GM23338 (cell line): ENCODE results near the gene NTN3. TPM values are rescaled to one million over a fixed set of nuclear protein-coding genes. Genes with fewer than 3 reads are reported as not detected.

Source experiments
- ATAC-seq: fragments of 200-7000 bp; cut with Tn5 transposase; 3 replicates; pipeline ENCODE4 v1.9.1; 2020
- DNase-seq: peaks from one replicate; pipeline ENCODE4 v3.0.0-alpha.2; 2015; ENCODE audit warnings: low spot score
- H2AFZ ChIP-seq: fragments of 200-600 bp; sonication (generic); 2 replicates; pipeline ENCODE4 v1.8.0; 2016; ENCODE audit warnings: antibody characterized with exemption, mild to moderate bottlenecking, moderate library complexity
- H3F3A ChIP-seq: fragments of 200-600 bp; sonication (generic); replicated peaks from 2 replicates; pipeline ENCODE4 v1.8.0; 2017; ENCODE audit warnings: antibody characterized with exemption, mixed run types, low read depth
- H3K27ac ChIP-seq: fragments of 200-600 bp; sonication (generic); 2 replicates; pipeline ENCODE4 v1.6.1; 2016; ENCODE audit warnings: low read depth
- H3K27me3 ChIP-seq: fragments of 200-600 bp; sonication (generic); 2 replicates; pipeline ENCODE4 v1.8.0; 2016; ENCODE audit warnings: mild to moderate bottlenecking, mixed run types, moderate library complexity; ENCODE audit not compliant: insufficient read depth
- H3K36me3 ChIP-seq: fragments of 200-600 bp; sonication (generic); 2 replicates; pipeline ENCODE4 v1.8.0; 2016; ENCODE audit warnings: mild to moderate bottlenecking; ENCODE audit not compliant: insufficient read depth
- H3K4me1 ChIP-seq: fragments of 200-600 bp; sonication (generic); 2 replicates; pipeline ENCODE4 v1.8.0; 2016; ENCODE audit warnings: mild to moderate bottlenecking, moderate library complexity; ENCODE audit not compliant: insufficient read depth
- H3K4me2 ChIP-seq: fragments of 200-600 bp; sonication (generic); 2 replicates; pipeline ENCODE4 v1.7.1; 2017; ENCODE audit warnings: mixed run types
- H3K4me3 ChIP-seq: fragments of 200-600 bp; sonication (generic); 2 replicates; pipeline ENCODE4 v1.6.1; 2016; ENCODE audit warnings: mixed run types
- H3K79me2 ChIP-seq: fragments of 200-600 bp; sonication (generic); replicated peaks from 2 replicates; pipeline ENCODE4 v1.8.0; 2017; ENCODE audit warnings: mild to moderate bottlenecking; ENCODE audit not compliant: insufficient read depth
- H3K9me2 ChIP-seq: fragments of 200-600 bp; sonication (generic); 2 replicates; pipeline ENCODE4 v1.8.0; 2017; ENCODE audit not compliant: insufficient read depth
- H4K20me1 ChIP-seq: fragments of 200-600 bp; sonication (generic); replicated peaks from 2 replicates; pipeline ENCODE4 v1.8.0; 2017; ENCODE audit warnings: mild to moderate bottlenecking; ENCODE audit not compliant: insufficient read depth
- H3K27ac Mint-ChIP-seq: 2 replicates; pipeline ENCODE4 v1.8.0; 2020; ENCODE audit warnings: inconsistent platforms, mild to moderate bottlenecking, moderate library complexity, mixed read lengths
- H3K27me3 Mint-ChIP-seq: 3 replicates; pipeline ENCODE4 v1.8.0; 2022; ENCODE audit warnings: low read depth, mild to moderate bottlenecking, moderate library complexity, mixed read lengths, inconsistent platforms; ENCODE audit not compliant: insufficient read depth, poor library complexity
- H3K36me3 Mint-ChIP-seq: 3 replicates; pipeline ENCODE4 v1.8.0; 2021; ENCODE audit warnings: low read depth, mild to moderate bottlenecking, inconsistent platforms, moderate library complexity, mixed read lengths
- H3K4me1 Mint-ChIP-seq: 3 replicates; pipeline ENCODE4 v1.8.0; 2020; ENCODE audit warnings: mild to moderate bottlenecking, inconsistent platforms, mixed read lengths
- H3K4me3 Mint-ChIP-seq: 3 replicates; pipeline ENCODE4 v1.8.0; 2021; ENCODE audit warnings: moderate library complexity, mild to moderate bottlenecking, inconsistent platforms, mixed read lengths
- H3K9me3 Mint-ChIP-seq: 3 replicates; pipeline ENCODE4 v1.8.0; 2020; ENCODE audit warnings: moderate library complexity, mild to moderate bottlenecking, inconsistent platforms, mixed read lengths
- CREB1 ChIP-seq: fragments of 250-450 bp; sonication (Bioruptor Pico); IDR thresholded peaks from 2 replicates; pipeline ENCODE4 v1.5.0; 2020; ENCODE audit warnings: low read depth, mild to moderate bottlenecking, moderate library complexity
- EZH2 ChIP-seq: fragments of 200-600 bp; sonication (generic); IDR thresholded peaks from one replicate; pipeline ENCODE4 v1.8.0; 2017; ENCODE audit warnings: antibody characterized with exemption, mild to moderate bottlenecking, low read depth; ENCODE audit not compliant: unreplicated experiment
- EZH2phosphoT487 ChIP-seq: fragments of 200-600 bp; sonication (generic); IDR thresholded peaks from one replicate; pipeline ENCODE4 v1.8.1; 2018; ENCODE audit warnings: antibody characterized with exemption; ENCODE audit not compliant: unreplicated experiment
- JUNB ChIP-seq: IDR thresholded peaks from one replicate; pipeline ENCODE4 v1.6.1; 2016; ENCODE audit warnings: antibody characterized with exemption; ENCODE audit not compliant: unreplicated experiment
- NANOG ChIP-seq: IDR thresholded peaks from 2 replicates; pipeline ENCODE4 v1.6.1; 2016; ENCODE audit warnings: antibody characterized with exemption, borderline replicate concordance
- POLR2AphosphoS5 ChIP-seq: IDR thresholded peaks from 2 replicates; pipeline ENCODE4 v1.6.1; 2016; ENCODE audit warnings: antibody characterized with exemption, low read depth
- STAT1 ChIP-seq: IDR thresholded peaks from one replicate; pipeline ENCODE4 v1.6.1; 2016; ENCODE audit warnings: antibody characterized with exemption; ENCODE audit not compliant: unreplicated experiment
- ZNF114 ChIP-seq: fragments of 250-450 bp; sonication (Bioruptor Pico); IDR thresholded peaks from 2 replicates; pipeline ENCODE4 v1.5.0; 2020; ENCODE audit warnings: mild to moderate bottlenecking, moderate library complexity
- ZNF331 ChIP-seq: fragments of 250-450 bp; sonication (Bioruptor Pico); IDR thresholded peaks from 2 replicates; pipeline ENCODE4 v1.5.0; 2020; ENCODE audit warnings: low read depth, mild to moderate bottlenecking, moderate library complexity
- polyA plus RNA-seq: library from polyadenylated mRNA; unstranded; fragments of >200 nt; fragmentation: Nextera tagmentation; extraction: Ambion mirVana; gene quantifications from 2 replicates; pipeline ENCODE4 v1.2.1, GENCODE V29; 2016
- total RNA-seq: library from RNA; depleted of rRNA; stranded (reverse); fragments of >200 nt; shearing (Covaris generic); gene quantifications from 2 replicates; pipeline ENCODE4 v1.2.3, GENCODE V29; 2014
- TF ChIP-seq, protein P1 (sequence below): fragments of 250-450 bp; sonication (Bioruptor Pico); IDR thresholded peaks from 2 replicates; pipeline ENCODE4 v1.5.0; 2020; ENCODE audit warnings: mild to moderate bottlenecking, moderate library complexity
- TF ChIP-seq, protein P2 (sequence below): IDR thresholded peaks from one replicate; pipeline ENCODE4 v1.6.1; 2018; ENCODE audit warnings: antibody characterized with exemption; ENCODE audit not compliant: unreplicated experiment
- TF ChIP-seq, protein P3 (sequence below), 2 experiments: fragments of 200-600 bp in 1 of 2; sonication (generic) in 1 of 2; conservative IDR thresholded peaks; 2 replicates each; pipeline versions ENCODE4 v1.5.1 to v1.6.1; 2016 to 2017; ENCODE audit warnings: antibody characterized with exemption in 2 of 2, low read depth in 2 of 2, mild to moderate bottlenecking in 2 of 2, moderate library complexity in 1 of 2
- TF ChIP-seq, protein P4 (sequence below): IDR thresholded peaks from 2 replicates; pipeline ENCODE4 v1.6.1; 2016; ENCODE audit warnings: antibody characterized with exemption

The NTN3 gene
- total and polyA plus RNA-seq, 2 experiments from 2014 or later = 0.10 to 1.7 TPM

DNA sequence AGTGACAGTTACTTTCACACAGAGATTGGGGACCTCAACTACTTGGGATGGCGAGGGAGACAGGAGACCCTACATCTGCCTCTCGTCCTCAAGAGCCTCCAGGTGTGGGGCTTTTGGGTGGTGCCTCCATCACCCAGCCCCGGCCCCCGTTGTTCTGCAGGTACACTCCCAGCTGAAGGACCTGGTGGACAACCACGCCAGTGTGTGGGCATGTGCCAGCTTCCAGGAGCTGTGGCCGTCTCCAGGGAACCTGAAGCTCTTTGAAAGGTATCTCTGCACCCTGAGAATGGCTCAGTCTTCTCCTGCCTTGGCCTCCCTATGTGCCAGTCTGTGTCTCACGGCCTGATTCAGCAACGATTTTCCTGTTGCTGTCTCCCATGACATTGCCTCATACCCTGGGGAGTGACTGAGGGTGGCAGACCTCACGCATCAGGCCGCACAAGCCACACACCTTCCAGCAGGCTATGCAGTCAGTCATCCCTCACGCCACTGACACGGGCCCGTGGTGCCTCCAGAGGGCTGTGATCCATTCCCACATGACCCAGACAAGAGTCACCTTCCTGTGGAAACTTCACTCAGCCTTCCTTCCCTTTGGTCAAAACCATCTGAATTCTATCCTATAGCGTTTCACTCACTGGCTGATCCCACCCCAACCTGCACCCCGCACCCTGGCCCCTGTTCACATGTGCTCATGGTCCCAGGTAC lies 38.1 kb upstream of the NTN3 start:
- Mint-ChIP-seq H3K9me3 (no peaks in the 10 kb centered on the region; the same call in 2 of the 3 replicates), H3K4me1 (peaks cover 16% of the 10 kb centered on the region), H3K27me3 (peaks cover 17% of the 10 kb centered on the region), H3K27ac (no peak overlapping the region), H3K36me3 (peaks cover 73% of the 10 kb centered on the region), H3K4me3 (no peak overlapping the region)
- Histone ChIP-seq H3K27me3 (no peaks in the 10 kb centered on the region), H3F3A (0 out of 2 replicates have a peak, but pooled peaks cover 14% of the 10 kb centered on the region), H4K20me1 (peaks cover 26% of the 10 kb centered on the region), H3K4me1 (peaks cover 11% of the 10 kb centered on the region; the same call in 1 of the 2 replicates), H3K9me2 (no peaks in the 10 kb centered on the region), H3K36me3 (peaks cover 29% of the 10 kb centered on the region), H3K27ac (no peak overlapping the region), H3K4me3 (no peak overlapping the region), H2AFZ (no peak overlapping the region), H3K4me2 (no peak overlapping the region), H3K79me2 (peaks cover 27% of the 10 kb centered on the region)
- DNase-seq = no peak
- ATAC-seq = no peak
- TF ChIP-seq EZH2 (no peak), EZH2phosphoT487 (no peak), CREB1 (CRISPR knock-in tag) (no peak), JUNB (no peak), ZNF114 (no peak), STAT1 (no peak), POLR2AphosphoS5 (no peak), ZNF331 (CRISPR knock-in tag) (no peak), NANOG (no peak)
- TF ChIP-seq, protein P1, sequence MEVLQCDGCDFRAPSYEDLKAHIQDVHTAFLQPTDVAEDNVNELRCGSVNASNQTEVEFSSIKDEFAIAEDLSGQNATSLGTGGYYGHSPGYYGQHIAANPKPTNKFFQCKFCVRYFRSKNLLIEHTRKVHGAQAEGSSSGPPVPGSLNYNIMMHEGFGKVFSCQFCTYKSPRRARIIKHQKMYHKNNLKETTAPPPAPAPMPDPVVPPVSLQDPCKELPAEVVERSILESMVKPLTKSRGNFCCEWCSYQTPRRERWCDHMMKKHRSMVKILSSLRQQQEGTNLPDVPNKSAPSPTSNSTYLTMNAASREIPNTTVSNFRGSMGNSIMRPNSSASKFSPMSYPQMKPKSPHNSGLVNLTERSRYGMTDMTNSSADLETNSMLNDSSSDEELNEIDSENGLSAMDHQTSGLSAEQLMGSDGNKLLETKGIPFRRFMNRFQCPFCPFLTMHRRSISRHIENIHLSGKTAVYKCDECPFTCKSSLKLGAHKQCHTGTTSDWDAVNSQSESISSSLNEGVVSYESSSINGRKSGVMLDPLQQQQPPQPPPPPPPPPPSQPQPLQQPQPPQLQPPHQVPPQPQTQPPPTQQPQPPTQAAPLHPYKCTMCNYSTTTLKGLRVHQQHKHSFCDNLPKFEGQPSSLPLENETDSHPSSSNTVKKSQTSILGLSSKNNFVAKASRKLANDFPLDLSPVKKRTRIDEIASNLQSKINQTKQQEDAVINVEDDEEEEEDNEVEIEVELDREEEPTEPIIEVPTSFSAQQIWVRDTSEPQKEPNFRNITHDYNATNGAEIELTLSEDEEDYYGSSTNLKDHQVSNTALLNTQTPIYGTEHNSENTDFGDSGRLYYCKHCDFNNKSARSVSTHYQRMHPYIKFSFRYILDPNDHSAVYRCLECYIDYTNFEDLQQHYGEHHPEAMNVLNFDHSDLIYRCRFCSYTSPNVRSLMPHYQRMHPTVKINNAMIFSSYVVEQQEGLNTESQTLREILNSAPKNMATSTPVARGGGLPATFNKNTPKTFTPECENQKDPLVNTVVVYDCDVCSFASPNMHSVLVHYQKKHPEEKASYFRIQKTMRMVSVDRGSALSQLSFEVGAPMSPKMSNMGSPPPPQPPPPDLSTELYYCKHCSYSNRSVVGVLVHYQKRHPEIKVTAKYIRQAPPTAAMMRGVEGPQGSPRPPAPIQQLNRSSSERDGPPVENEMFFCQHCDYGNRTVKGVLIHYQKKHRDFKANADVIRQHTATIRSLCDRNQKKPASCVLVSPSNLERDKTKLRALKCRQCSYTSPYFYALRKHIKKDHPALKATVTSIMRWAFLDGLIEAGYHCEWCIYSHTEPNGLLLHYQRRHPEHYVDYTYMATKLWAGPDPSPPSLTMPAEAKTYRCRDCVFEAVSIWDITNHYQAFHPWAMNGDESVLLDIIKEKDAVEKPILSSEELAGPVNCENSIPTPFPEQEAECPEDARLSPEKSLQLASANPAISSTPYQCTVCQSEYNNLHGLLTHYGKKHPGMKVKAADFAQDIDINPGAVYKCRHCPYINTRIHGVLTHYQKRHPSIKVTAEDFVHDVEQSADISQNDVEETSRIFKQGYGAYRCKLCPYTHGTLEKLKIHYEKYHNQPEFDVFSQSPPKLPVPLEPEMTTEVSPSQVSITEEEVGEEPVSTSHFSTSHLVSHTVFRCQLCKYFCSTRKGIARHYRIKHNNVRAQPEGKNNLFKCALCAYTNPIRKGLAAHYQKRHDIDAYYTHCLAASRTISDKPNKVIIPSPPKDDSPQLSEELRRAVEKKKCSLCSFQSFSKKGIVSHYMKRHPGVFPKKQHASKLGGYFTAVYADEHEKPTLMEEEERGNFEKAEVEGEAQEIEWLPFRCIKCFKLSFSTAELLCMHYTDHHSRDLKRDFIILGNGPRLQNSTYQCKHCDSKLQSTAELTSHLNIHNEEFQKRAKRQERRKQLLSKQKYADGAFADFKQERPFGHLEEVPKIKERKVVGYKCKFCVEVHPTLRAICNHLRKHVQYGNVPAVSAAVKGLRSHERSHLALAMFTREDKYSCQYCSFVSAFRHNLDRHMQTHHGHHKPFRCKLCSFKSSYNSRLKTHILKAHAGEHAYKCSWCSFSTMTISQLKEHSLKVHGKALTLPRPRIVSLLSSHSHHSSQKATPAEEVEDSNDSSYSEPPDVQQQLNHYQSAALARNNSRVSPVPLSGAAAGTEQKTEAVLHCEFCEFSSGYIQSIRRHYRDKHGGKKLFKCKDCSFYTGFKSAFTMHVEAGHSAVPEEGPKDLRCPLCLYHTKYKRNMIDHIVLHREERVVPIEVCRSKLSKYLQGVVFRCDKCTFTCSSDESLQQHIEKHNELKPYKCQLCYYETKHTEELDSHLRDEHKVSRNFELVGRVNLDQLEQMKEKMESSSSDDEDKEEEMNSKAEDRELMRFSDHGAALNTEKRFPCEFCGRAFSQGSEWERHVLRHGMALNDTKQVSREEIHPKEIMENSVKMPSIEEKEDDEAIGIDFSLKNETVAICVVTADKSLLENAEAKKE (CRISPR knock-in tag) = no peak
- TF ChIP-seq, protein P2, sequence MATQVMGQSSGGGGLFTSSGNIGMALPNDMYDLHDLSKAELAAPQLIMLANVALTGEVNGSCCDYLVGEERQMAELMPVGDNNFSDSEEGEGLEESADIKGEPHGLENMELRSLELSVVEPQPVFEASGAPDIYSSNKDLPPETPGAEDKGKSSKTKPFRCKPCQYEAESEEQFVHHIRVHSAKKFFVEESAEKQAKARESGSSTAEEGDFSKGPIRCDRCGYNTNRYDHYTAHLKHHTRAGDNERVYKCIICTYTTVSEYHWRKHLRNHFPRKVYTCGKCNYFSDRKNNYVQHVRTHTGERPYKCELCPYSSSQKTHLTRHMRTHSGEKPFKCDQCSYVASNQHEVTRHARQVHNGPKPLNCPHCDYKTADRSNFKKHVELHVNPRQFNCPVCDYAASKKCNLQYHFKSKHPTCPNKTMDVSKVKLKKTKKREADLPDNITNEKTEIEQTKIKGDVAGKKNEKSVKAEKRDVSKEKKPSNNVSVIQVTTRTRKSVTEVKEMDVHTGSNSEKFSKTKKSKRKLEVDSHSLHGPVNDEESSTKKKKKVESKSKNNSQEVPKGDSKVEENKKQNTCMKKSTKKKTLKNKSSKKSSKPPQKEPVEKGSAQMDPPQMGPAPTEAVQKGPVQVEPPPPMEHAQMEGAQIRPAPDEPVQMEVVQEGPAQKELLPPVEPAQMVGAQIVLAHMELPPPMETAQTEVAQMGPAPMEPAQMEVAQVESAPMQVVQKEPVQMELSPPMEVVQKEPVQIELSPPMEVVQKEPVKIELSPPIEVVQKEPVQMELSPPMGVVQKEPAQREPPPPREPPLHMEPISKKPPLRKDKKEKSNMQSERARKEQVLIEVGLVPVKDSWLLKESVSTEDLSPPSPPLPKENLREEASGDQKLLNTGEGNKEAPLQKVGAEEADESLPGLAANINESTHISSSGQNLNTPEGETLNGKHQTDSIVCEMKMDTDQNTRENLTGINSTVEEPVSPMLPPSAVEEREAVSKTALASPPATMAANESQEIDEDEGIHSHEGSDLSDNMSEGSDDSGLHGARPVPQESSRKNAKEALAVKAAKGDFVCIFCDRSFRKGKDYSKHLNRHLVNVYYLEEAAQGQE = no peak
- TF ChIP-seq, protein P3, sequence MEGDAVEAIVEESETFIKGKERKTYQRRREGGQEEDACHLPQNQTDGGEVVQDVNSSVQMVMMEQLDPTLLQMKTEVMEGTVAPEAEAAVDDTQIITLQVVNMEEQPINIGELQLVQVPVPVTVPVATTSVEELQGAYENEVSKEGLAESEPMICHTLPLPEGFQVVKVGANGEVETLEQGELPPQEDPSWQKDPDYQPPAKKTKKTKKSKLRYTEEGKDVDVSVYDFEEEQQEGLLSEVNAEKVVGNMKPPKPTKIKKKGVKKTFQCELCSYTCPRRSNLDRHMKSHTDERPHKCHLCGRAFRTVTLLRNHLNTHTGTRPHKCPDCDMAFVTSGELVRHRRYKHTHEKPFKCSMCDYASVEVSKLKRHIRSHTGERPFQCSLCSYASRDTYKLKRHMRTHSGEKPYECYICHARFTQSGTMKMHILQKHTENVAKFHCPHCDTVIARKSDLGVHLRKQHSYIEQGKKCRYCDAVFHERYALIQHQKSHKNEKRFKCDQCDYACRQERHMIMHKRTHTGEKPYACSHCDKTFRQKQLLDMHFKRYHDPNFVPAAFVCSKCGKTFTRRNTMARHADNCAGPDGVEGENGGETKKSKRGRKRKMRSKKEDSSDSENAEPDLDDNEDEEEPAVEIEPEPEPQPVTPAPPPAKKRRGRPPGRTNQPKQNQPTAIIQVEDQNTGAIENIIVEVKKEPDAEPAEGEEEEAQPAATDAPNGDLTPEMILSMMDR (conservative IDR thresholded peaks at IDR 0.05; ENCODE audit: low read depth in 2 of 2) = no peak
- TF ChIP-seq, protein P4, sequence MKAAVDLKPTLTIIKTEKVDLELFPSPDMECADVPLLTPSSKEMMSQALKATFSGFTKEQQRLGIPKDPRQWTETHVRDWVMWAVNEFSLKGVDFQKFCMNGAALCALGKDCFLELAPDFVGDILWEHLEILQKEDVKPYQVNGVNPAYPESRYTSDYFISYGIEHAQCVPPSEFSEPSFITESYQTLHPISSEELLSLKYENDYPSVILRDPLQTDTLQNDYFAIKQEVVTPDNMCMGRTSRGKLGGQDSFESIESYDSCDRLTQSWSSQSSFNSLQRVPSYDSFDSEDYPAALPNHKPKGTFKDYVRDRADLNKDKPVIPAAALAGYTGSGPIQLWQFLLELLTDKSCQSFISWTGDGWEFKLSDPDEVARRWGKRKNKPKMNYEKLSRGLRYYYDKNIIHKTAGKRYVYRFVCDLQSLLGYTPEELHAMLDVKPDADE = no peak
